ENCODE data around the gene PACSIN2.

The PACSIN2 gene

DNA sequence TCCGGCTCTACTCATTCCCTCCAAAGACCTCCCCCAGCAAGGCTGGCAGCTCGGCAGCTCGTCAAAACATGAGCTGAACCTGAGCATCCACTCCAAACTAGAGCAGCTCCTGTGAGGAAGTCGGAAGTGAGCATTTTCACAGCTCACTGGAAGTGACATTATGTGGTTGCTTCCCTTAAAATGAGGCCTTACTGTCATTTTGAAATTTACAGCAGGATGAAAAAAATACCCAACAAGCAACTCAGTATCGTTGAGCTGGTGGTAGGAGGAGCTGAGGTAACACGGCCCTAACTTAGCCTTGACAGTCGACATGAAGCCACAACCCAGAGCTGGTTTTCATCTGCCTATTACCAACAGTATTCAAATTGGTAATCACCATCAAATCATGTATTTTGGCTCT lies 119.9 kb downstream of the PACSIN2 start:
- Mint-ChIP-seq H3K27me3 (ENCODE audit: low read depth, poor library complexity) (peaks cover 6% of the 10 kb centered on the region), H3K27ac (peak overlapping the region; percentile 52), H3K36me3 (ENCODE audit: low read depth) (peaks cover 5% of the 10 kb centered on the region)

DNA sequence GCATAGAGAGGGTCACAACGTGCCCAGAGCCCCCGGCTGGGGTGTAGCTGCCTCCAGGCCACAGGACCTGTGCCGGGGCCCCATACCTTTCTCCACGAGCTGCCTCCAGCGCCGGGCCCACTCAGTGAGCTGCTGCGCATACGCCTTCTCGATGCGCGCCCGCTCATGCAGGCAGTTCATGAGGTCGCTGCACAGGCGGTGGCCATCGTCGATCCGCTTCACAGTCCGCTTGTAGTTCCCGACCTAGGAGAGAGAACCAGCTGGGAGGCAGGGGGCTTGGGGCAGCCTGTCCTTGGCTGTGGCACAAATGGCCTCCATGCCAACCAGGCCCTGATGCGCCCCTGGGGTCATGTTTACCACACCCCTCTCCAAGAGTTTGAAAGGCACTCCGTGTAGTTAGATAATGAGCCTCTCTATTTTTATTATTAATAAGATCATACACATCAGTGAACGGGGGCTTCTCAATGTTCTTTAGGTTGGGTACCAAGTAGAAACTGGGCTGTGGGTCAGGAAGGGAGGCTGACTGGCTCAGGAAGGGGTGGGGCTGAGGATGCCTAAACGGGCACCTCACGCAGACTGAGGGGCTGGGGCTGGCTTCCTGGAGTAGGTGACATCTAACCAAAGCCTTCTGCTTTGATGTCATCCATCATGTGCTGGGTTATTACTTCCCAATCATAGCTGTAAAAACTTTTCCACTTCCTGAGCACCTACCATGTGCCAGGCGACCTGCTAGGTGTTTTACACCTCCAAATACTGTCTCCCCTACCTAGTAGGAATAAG lies 121.4 kb downstream of the PACSIN2 start:
- peaks cover 4% of the 10 kb centered on the region for H3K27me3 Mint-ChIP-seq (ENCODE audit: low read depth, poor library complexity)
- no peaks in the 10 kb centered on the region for H3K9me3 Mint-ChIP-seq
- H3K27ac Mint-ChIP-seq = no peak overlapping the region
- H3K36me3 Mint-ChIP-seq (ENCODE audit: low read depth) = peaks cover 17% of the 10 kb centered on the region
- DNase-seq = no peak
- TF ChIP-seq, protein P1, sequence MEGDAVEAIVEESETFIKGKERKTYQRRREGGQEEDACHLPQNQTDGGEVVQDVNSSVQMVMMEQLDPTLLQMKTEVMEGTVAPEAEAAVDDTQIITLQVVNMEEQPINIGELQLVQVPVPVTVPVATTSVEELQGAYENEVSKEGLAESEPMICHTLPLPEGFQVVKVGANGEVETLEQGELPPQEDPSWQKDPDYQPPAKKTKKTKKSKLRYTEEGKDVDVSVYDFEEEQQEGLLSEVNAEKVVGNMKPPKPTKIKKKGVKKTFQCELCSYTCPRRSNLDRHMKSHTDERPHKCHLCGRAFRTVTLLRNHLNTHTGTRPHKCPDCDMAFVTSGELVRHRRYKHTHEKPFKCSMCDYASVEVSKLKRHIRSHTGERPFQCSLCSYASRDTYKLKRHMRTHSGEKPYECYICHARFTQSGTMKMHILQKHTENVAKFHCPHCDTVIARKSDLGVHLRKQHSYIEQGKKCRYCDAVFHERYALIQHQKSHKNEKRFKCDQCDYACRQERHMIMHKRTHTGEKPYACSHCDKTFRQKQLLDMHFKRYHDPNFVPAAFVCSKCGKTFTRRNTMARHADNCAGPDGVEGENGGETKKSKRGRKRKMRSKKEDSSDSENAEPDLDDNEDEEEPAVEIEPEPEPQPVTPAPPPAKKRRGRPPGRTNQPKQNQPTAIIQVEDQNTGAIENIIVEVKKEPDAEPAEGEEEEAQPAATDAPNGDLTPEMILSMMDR (IDR thresholded peaks at IDR 0.05) = no peak
- H3K4me3 Mint-ChIP-seq = no peak overlapping the region
- H3K4me1 Mint-ChIP-seq = peaks cover 23% of the 10 kb centered on the region

More for the DNA sequence above, 119.9 kb downstream of the PACSIN2 start:
- no peak overlapping the region for H3K4me3 Mint-ChIP-seq
- TF ChIP-seq, protein P1 (IDR thresholded peaks at IDR 0.05) = no peak
- DNase-seq = no peak
- peaks cover 34% of the 10 kb centered on the region for H3K4me1 Mint-ChIP-seq
- no peaks in the 10 kb centered on the region for H3K9me3 Mint-ChIP-seq

DNA sequence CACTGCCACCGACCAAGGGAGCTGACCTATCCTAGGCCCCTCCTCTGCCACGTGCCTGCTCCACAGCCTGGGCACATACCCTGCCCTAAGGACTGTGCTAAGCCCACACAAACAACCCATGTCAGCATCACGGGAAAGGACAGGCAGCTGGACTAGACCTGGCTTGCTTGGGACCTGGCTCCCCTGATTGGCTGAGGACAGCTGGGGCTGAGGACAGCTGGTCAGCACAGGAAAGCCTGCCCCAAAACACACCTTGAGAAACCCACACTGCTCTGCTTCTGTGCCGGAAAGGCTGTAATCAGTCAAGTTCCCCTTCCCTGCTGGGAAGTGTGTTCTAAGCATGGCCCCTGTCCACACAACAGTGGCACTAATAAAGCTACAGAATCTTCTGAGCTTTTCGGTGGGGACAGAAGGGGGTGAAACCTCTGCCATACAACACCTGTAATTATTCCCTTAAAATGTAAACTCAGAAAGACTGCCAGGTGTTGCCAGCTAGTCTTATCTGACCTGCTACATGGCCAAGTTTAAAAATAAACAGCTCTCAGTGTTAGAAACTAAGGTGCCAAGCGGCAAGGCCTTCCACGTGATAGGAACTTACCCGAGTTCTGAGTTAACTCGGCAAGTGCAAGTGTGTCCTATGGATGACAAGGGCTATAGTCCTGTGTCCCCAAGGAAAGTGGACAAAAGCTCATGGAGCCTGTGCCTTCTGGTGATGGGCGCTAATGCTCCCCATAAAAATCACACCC lies 122.2 kb downstream of the PACSIN2 start:
- H3K4me3 Mint-ChIP-seq = no peak overlapping the region
- TF ChIP-seq, protein P1 (IDR thresholded peaks at IDR 0.05) = no peak
- no peak for DNase-seq
- peaks cover 2% of the 10 kb centered on the region for H3K27me3 Mint-ChIP-seq (ENCODE audit: low read depth, poor library complexity)
- peaks cover 17% of the 10 kb centered on the region for H3K36me3 Mint-ChIP-seq (ENCODE audit: low read depth)
- peaks cover 22% of the 10 kb centered on the region for H3K4me1 Mint-ChIP-seq
- no peak overlapping the region for H3K27ac Mint-ChIP-seq
- no peaks in the 10 kb centered on the region for H3K9me3 Mint-ChIP-seq

DNA sequence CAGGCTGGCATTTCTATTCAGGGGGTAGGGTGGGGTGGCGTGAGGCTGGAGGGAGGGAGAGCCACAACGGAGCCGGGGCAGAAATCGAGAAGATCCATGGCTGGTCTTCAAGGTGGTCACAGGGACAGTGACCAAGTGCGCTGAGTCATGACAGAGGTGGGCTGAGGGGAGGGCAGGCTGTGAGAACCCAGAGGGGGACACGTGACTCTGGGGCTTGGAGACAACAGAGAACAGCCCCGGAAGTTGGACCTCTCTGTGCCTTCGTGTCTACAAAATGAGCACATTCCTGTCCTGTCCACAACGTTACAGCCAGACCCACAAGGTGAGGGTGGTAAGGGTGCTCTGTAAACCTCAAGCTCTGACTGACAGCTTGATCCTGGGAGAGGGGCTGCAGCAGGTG lies 122.8 kb downstream of the PACSIN2 start:
- Mint-ChIP-seq H3K4me1 (peaks cover 19% of the 10 kb centered on the region), H3K27ac (no peak overlapping the region), H3K27me3 (ENCODE audit: low read depth, poor library complexity) (no peaks in the 10 kb centered on the region), H3K9me3 (no peaks in the 10 kb centered on the region), H3K36me3 (ENCODE audit: low read depth) (peaks cover 17% of the 10 kb centered on the region), H3K4me3 (no peak overlapping the region)
- no peak for DNase-seq
- TF ChIP-seq, protein P1 (IDR thresholded peaks at IDR 0.05) = no peak

DNA sequence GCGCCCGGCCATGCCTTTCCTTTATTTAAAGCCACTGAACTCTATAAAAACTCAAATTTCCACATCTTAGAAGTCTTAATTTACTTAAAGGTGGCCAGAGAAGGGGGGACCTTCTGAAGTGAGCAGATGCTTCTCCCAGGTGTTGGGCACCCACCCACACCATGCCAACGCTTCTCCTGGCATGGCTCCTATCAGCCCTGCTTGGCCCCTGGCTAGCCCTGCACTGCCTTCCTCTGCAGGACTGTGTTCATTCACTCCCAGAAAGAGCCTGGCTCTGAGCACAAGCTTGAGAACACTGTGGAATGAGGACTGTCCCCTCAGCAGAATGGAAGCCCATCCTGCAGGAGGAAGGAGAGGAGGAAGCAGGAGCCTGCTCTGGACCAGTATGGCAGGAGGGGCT lies 123.3 kb downstream of the PACSIN2 start:
- DNase-seq = no peak
- H3K27ac Mint-ChIP-seq = no peak overlapping the region
- peaks cover 19% of the 10 kb centered on the region for H3K4me1 Mint-ChIP-seq
- no peaks in the 10 kb centered on the region for H3K9me3 Mint-ChIP-seq
- peaks cover 17% of the 10 kb centered on the region for H3K36me3 Mint-ChIP-seq (ENCODE audit: low read depth)
- H3K4me3 Mint-ChIP-seq = no peak overlapping the region
- no peaks in the 10 kb centered on the region for H3K27me3 Mint-ChIP-seq (ENCODE audit: low read depth, poor library complexity)
- TF ChIP-seq, protein P1 (IDR thresholded peaks at IDR 0.05) = no peak

Data from nephron progenitor cell (in vitro differentiated cells).